Daoy (cell line): ENCODE measurements around the gene CD180. TPM values are rescaled to one million over a fixed set of nuclear protein-coding genes. Genes with fewer than 3 reads are reported as not detected.
A peak's percentile ranks its signal among the peaks of the same experiment; 100 is the strongest.
"Not testable (repeated sequence)": the region's sequence is repeated elsewhere in the genome, so short reads cannot be mapped to it uniquely, and the experiment has no call there.

Source experiments
- DNase-seq: peaks from one replicate; pipeline ENCODE4 v3.0.0-alpha.2; 2015; ENCODE audit warnings: low read depth
- total RNA-seq: library from RNA; depleted of rRNA; stranded (reverse); fragments of >200 nt; shearing (Covaris generic); gene quantifications from 2 replicates; pipeline ENCODE4 v1.2.3, GENCODE V29; 2014

The CD180 gene
- total RNA-seq, 1 experiment from 2014 or later = not detected

DNA sequence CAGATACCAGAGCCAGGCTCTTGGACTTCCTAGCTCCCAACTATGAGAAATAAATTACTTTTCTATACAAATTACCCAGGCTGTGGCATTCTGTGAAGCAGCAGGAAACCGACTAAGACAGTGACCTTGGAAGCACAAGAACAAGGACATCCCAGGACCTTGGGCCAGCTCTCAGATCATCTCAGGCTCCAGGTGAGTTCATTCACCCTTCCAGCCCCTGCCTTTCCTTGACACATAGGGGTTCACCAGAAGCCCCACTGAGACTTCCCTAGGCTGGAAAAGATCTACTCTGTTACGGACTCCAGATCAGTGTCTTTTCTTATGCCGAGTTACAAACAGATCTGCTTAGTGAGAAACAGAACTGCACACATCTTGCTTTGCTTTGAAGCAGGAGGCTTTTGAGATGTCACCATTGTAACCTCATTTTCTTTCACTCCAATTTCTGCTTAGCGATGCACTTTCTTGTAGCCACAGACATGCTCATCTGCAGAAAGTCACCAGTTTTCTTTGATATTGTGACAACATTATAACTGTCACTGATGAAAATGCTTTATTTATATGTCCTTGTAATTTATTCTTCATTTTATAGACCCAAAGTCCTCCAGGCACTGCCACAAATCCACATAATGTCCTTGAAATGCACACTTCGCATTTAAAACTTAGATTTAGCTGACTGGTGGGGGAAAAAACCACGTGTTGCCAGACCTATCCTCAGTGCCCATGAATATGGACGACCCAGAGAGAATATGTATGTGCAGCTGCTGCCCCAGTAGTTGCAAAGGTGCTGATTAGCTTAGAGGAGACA lies 8.1 kb downstream of the CD180 start:
- no peak for DNase-seq

DNA sequence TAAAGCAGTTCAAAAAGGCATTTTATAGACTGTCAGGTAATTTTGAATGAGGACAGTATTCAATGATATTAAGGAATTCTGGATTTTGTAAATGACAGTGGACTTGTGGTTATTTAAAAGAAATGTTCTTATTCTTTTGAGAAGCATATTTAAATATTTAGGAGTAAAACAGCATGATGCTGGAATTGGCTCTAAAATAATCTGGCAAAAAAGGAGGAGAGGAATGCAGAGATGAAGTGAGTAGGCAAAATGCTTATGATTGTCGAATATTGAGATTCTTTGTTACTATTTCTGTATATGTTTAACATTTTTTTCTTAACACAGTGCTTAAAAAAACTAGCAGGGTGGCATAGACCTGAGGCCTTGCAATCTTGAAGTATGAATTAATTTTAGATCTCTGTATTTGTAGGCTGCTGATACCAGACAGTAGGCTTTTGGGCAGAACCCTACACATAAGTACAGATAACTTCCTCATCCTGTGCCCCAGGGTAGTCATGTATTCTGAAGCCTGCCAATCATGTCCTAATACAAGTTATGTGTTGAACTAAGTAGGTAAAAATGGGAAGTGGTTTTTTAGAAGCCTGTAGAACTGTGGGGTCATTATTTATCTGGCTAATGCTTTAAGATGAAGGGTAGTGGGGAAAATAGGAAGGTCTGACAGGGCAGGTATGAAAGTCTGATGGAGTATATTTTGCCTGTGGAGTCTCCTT lies 9.4 kb downstream of the CD180 start:
- DNase-seq = no peak

DNA sequence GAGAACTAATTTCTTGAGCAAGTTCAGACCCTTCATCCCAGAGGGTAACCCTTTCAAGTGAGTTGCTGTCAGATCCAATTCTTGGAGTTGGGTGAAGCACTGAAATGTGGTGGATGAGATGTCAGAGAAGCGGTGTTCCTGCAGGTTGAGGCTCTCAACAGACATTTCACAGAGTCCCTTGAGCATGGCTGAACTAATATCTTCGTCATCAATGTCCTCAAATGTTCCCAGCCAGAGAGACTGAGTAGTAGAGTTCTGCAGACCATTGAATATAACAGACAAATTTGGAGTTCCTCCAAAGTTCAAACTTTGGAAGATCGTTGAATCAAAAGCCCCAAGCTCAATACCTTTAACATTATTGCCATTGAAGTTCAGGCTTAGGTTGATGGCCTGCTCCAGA lies 12.7 kb downstream of the CD180 start:
- DNase-seq = no peak

DNA sequence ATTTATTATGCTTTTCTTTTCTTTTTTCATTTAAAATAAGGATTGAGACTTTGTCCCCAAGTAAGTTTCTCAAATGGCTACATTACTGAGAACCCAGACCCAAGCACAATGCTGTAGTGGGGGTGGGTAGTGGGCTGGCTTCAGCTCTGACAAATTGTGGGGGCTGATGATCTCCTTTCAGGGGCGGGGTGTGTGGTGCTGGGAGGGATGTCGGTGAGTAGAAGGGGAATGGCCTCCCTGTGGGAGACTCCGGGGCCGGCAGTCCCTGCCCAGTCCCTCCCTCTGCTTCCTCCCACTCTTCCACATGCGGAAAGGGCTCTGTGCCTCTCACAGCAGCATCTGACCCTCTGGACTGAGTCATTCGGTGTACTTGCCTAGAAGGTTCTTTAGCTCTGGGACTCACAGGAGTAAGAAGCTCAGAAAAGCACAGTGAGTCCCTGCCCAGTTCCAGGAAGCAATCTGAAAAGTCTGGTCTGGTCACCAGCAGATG lies 14.3 kb downstream of the CD180 start:
- DNase-seq = peak; percentile 83

DNA sequence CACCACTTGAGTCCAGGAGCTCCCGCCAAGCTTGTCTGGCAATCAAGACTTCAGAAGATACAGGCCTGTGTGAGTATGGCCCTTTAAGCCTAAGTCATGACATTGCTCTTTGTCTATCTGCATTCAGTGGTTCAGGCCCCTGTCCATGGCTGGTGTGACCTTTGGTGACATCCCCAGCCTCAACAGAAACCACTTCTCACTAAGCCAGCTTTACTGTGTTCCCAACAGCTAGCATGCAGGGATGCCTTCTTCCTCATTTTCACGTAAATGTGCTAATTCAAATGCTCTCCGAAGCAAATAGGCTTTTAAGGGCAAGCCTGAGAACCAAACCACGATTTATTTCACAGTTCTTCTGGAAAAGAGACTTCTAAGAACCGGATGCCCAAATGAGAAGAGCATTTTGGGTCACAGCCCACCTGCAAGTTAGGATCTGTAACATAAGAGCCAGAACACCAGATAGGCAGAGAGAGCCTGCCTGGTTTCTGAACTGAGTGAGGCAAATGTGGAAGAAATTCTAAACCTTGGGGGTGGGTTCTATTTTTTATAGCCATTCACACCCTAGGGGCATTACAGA lies 14.9 kb downstream of the CD180 start:
- DNase-seq = no peak

DNA sequence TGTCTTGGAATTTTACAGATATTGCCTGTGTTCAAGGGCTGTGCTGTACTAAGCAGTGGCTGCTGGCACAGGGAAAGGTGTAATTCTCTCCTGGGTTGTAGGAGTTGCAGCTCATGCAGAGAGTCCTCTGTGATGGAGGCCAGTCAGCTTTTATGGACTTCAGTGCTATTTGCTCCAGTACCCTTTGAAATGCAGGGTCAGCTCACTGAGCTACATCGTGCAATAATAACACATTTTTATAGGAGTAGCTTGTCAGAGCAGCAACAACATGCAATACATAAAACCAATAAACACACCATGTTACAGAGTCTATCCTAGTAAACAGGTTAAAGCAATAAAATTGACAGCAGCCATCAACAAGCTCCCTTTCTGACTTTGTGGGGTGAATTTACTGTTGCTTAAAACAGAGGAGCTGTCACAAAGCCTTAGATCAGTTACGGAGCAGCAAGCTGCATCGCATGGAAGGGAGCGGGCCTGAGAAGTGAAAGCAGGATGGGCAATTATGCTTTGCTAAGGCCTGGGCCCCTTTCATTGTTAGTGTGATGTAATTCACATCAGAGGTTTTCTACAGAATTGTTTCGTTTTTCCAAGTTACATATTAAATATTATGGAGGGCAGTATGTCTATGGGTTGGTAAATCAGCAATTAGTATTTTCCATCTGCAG lies 16.8 kb downstream of the CD180 start:
- no peak for DNase-seq

DNA sequence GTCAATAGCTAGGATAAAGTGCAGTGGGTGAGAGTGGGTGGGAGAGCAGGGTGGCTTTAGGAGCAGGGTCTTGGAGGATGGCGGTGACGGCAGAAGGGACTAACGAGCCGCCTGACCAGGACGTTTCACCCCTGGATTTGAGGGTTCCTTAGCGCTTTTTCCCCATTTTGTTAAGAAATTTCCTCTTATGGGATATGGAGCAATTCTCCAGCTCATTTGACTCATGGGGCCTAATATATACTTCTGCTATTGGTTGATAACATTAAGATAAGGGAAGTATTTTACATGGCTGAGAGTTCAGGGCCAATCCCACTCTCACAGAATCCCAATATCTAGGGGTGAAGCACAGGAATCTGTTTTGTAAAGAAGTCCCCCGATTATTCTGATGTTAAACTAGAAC lies 17.6 kb downstream of the CD180 start:
- DNase-seq = no peak

DNA sequence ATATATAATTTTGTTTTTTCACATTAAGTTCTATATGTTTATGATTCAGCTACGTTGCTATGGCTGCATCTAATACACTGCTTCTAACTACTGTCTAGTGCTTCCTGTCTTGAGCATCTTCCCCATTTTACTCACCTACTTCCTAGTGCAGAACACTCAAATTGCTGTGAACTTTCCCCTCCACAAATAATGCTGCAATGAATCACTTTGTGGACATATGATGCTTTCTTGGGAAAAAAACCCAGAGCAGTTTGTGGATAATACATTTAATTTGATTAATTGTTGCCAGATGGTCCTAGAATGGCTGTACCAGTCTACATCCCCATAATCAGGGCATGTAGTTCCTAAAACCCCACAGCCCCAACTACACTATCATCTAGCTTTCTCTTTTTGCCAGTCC lies 18.5 kb downstream of the CD180 start:
- no peak for DNase-seq

DNA sequence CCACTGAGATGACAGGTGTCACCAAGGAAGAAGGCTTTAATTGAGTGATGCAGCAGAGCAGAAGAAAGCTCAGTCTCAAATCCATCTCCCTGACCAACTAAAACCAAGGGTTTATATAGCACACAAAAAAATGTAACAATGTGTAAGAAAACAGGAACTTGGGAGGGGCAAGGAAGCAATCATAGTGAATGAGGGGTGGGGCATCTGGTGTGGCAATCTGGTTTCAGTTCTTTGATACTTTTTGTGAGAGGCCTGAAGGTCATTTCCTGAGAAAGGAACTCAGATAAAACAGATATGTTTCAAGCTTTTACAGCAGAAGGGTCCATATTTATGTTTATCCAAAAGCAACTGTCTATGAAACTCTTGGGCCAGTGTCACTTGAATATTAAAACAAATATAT lies 19.7 kb downstream of the CD180 start:
- no peak for DNase-seq

DNA sequence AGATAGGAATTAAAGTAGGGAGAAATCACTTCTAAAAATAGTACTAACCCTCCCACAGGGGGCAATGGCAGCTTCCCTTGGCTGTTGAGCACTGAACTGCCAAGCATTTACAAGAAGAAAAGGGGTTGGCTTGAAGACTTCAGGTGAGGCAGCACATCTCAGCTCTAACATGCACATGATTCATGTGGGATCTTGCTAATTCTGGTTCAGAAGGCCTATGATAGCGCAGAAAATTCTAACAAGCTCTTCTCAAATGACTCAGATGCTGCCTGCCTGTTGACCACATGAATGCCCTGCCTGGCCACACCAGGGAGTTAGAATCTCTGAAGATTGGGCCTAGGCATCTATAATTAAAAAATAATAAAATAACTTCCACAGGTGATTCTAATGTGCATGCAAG lies 22.6 kb downstream of the CD180 start:
- DNase-seq = no peak

DNA sequence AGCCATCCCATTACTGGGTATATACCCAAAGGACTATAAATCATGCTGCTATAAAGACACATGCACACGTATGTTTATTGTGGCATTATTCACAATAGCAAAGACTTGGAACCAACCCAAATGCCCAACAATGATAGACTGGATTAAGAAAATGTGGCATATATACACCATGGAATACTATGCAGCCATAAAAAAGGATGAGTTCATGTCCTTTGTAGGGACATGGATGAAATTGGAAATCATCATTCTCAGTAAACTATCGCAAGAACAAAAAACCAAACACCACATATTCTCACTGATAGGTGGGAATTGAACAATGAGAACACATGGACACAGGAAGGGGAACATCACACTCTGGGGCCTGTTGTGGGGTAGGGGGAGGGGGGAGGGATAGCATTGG lies 23.2 kb downstream of the CD180 start:
- DNase-seq = not testable (repeated sequence)

DNA sequence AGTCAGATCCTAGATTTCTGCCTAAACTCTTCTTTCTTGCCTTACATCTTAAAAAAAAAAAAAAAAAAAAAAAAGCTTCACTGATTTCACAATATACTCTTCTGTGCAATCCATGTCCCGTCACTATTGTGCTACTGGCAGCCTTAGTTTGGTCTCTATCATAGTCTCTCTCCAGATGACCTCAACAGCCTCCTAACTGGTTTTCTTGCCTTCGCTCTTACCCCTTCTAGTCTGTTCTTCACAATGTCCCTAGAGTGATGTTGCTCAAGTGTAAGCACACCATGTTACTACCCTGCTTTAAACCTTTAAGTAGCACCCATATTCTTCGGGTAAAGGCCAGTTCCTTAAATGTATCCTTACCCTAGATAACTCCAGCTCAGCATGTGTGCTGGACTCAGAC lies 25.8 kb downstream of the CD180 start:
- DNase-seq = no peak

DNA sequence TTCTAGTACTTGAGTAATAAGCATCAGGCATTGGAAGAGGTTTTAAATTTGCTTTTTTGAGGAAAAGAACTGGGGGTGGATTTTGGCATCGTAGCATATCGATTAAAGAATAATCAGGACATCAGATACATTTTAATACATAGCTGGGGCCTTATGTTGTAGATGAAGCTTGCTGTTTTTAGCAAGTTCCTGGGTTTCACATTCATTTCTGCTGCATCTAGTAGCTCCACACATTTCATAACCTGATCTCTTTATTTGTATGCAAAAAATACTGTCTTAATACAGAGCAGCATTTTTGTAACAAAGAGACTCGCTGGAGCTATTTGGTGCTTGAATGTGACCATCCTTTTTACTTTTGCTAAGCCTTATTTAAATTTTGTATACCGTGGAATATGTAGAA lies 28.5 kb downstream of the CD180 start:
- DNase-seq = no peak

DNA sequence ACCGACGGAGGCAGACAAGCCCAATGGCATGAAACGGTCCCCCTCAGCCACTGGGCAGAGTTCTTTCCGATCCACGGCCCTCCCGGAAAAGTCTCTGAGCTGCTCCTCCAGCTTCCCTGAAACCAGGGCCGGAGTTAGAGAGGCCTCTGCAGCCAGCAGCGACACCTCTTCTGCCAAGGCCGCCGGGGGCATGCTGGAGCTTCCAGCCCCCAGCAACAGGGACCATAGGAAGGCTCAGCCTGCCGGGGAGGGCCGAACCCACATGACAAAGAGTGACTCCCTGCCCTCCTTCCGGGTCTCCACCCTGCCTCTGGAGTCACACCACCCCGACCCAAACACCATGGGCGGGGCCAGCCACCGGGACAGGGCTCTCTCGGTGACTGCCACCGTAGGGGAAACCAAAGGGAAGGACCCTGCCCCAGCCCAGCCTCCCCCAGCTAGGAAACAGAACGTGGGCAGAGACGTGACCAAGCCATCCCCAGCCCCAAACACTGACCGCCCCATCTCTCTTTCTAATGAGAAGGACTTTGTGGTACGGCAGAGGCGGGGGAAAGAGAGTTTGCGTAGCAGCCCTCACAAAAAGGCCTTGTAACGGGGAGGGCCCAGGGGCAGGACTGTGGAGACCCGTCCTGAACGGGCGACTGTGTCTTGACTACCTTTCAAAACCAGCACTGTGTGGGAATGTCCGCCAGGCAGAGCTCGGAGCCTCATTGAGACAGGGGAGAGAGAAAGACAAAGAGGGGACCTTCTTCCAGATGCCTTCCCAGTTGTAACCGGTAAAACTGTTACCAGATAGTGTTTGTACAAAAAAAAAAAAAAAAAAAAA lies 29.9 kb downstream of the CD180 start:
- DNase-seq = peak; percentile 32

DNA sequence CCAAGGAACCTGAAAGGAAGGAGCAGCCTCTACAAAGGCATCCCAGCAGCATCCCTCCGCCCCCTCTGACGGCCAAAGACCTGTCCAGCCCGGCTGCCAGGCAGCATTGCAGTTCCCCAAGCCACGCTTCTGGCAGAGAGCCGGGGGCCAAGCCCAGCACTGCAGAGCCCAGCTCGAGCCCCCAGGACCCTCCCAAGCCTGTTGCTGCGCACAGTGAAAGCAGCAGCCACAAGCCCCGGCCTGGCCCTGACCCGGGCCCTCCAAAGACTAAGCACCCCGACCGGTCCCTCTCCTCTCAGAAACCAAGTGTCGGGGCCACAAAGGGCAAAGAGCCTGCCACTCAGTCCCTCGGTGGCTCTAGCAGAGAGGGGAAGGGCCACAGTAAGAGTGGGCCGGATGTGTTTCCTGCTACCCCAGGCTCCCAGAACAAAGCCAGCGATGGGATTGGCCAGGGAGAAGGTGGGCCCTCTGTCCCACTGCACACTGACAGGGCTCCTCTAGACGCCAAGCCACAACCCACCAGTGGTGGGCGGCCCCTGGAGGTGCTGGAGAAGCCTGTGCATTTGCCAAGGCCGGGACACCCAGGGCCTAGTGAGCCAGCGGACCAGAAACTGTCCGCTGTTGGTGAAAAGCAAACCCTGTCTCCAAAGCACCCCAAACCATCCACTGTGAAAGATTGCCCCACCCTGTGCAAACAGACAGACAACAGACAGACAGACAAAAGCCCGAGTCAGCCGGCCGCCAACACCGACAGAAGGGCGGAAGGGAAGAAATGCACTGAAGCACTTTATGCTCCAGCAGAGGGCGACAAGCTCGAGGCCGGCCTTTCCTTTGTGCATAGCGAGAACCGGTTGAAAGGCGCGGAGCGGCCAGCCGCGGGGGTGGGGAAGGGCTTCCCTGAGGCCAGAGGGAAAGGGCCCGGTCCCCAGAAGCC lies 30.8 kb downstream of the CD180 start:
- DNase-seq = peak; percentile 90

DNA sequence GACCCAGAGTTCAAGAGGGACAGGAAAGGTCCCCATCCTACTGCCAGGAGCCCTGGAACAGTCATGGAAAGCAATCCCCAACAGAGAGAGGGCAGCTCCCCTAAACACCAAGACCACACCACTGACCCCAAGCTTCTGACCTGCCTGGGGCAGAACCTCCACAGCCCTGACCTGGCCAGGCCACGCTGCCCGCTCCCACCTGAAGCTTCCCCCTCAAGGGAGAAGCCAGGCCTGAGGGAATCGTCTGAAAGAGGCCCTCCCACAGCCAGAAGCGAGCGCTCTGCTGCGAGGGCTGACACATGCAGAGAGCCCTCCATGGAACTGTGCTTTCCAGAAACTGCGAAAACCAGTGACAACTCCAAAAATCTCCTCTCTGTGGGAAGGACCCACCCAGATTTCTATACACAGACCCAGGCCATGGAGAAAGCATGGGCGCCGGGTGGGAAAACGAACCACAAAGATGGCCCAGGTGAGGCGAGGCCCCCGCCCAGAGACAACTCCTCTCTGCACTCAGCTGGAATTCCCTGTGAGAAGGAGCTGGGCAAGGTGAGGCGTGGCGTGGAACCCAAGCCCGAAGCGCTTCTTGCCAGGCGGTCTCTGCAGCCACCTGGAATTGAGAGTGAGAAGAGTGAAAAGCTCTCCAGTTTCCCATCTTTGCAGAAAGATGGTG lies 31.6 kb downstream of the CD180 start:
- no peak for DNase-seq

DNA sequence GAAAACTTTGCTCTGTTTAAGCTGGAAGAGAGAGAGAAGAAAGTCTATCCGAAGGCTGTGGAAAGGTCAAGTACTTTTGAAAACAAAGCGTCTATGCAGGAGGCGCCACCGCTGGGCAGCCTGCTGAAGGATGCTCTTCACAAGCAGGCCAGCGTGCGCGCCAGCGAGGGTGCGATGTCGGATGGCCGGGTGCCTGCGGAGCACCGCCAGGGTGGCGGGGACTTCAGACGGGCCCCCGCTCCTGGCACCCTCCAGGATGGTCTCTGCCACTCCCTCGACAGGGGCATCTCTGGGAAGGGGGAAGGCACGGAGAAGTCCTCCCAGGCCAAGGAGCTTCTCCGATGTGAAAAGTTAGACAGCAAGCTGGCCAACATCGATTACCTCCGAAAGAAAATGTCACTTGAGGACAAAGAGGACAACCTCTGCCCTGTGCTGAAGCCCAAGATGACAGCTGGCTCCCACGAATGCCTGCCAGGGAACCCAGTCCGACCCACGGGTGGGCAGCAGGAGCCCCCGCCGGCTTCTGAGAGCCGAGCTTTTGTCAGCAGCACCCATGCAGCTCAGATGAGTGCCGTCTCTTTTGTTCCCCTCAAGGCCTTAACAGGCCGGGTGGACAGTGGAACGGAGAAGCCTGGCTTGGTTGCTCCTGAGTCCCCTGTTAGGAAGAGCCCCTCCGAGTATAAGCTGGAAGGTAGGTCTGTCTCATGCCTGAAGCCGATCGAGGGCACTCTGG lies 32.6 kb downstream of the CD180 start:
- no peak for DNase-seq

DNA sequence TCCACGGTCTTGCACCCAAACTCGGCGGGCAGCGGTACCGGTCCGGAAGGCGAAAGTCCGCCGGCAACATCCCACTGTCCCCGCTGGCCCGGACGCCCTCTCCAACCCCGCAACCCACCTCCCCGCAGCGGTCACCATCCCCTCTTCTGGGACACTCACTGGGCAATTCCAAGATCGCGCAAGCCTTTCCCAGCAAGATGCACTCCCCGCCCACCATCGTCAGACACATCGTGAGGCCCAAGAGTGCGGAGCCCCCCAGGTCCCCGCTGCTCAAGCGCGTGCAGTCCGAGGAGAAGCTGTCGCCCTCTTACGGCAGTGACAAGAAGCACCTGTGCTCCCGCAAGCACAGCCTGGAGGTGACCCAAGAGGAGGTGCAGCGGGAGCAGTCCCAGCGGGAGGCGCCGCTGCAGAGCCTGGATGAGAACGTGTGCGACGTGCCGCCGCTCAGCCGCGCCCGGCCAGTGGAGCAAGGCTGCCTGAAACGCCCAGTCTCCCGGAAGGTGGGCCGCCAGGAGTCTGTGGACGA lies 33.3 kb downstream of the CD180 start:
- DNase-seq = no peak

DNA sequence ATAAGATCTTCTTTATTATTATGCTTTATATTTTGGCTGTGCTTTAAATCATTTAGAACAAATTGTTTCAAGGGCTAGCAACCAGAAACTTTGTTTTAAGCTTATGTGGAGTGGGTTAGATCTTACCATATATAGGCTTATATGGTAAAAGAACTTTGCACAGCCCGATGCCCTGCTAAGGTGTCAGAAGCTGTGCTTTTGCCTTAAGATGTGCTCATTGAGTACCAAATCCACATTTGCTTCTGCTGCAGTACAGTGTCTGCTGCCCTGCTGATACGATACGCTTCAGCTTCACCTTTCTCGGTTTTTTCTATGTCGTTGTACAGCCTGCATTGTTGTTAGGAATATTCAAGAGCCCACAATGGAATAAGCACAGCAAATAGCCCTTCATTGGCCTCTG lies 34.8 kb downstream of the CD180 start:
- DNase-seq = no peak
